HEK293 (cell line): ENCODE measurements around the gene DHRS2.

Experiments
- CTCF ChIA-PET: fragments of 350-600 bp; formaldehyde crosslinking; extraction: SDS; loops from one replicate; lab custom pipeline; 2021; ENCODE audit warnings: antibody characterized with exemption; lab: Yijun Ruan, JAX
- POLR2A ChIA-PET: fragments of 300-600 bp; formaldehyde crosslinking; extraction: SDS; loops from one replicate; lab custom pipeline; 2020; ENCODE audit warnings: antibody characterized with exemption, inconsistent platforms; lab: Yijun Ruan, JAX
- H3K27ac ChIP-seq: fragments of 200-500 bp; sonication (Bioruptor generic); 2 replicates; pipeline ENCODE4 v1.5.1; 2014; ENCODE audit warnings: low read depth, low read length, control low read depth, inconsistent platforms; ENCODE audit errors: extremely low read depth
- H3K36me3 ChIP-seq, 2 experiments: fragments of 200-500 bp in 1 of 2; sonication (Bioruptor generic) in 1 of 2; 1 replicate in 1 of 2; 2 replicates in 1 of 2; pipeline ENCODE4 v1.5.1; 2014 to 2017; ENCODE audit warnings: inconsistent platforms in 2 of 2, low read length in 2 of 2; ENCODE audit not compliant: control insufficient read depth in 2 of 2, insufficient read depth in 1 of 2
- H3K4me1 ChIP-seq: fragments of 200-500 bp; sonication (Bioruptor generic); 2 replicates; pipeline ENCODE4 v1.5.1; 2014; ENCODE audit warnings: mild to moderate bottlenecking, low read length, inconsistent platforms; ENCODE audit not compliant: control insufficient read depth, insufficient read depth
- H3K4me3 ChIP-seq: 2 replicates; pipeline ENCODE4 v1.5.1; 2011; ENCODE audit warnings: low read depth, mild to moderate bottlenecking, control low read depth, low read length, moderate library complexity
- H3K9me3 ChIP-seq: fragments of 200-500 bp; sonication (Bioruptor generic); 2 replicates; pipeline ENCODE4 v1.5.1; 2014; ENCODE audit warnings: low read depth, low read length, inconsistent platforms; ENCODE audit not compliant: control insufficient read depth, insufficient read depth
- EGR2 ChIP-seq: fragments of 450-650 bp; formaldehyde crosslinking; IDR thresholded peaks from 2 replicates; pipeline ENCODE4 v1.5.1; 2016; ENCODE audit warnings: low read depth, missing biosample characterization, missing genetic modification characterization
- FEZF1 ChIP-seq: fragments of 450-650 bp; formaldehyde crosslinking; IDR thresholded peaks from 2 replicates; pipeline ENCODE4 v1.5.1; 2016; ENCODE audit warnings: missing biosample characterization, missing genetic modification characterization
- HOXA7 ChIP-seq: sonication (generic); formaldehyde crosslinking; IDR thresholded peaks from 2 replicates; pipeline ENCODE4 v1.8.1; 2022; ENCODE audit warnings: missing genetic modification reagents, borderline replicate concordance
- MEIS1 ChIP-seq: sonication (generic); formaldehyde crosslinking; IDR thresholded peaks from 2 replicates; pipeline ENCODE4 v1.8.1; 2022; ENCODE audit warnings: missing genetic modification reagents, mild to moderate bottlenecking, borderline replicate concordance
- SCRT2 ChIP-seq: fragments of 450-650 bp; formaldehyde crosslinking; IDR thresholded peaks from 2 replicates; pipeline ENCODE4 v1.5.1; 2016; ENCODE audit warnings: missing biosample characterization, missing genetic modification characterization
- SP2 ChIP-seq: fragments of 450-650 bp; formaldehyde crosslinking; IDR thresholded peaks from 2 replicates; pipeline ENCODE4 v1.5.1; 2016; ENCODE audit warnings: missing biosample characterization, missing genetic modification characterization
- SP7 ChIP-seq: fragments of 450-650 bp; formaldehyde crosslinking; IDR thresholded peaks from 2 replicates; pipeline ENCODE4 v1.5.1; 2016; ENCODE audit warnings: missing biosample characterization, missing genetic modification characterization
- ZBTB49 ChIP-seq: fragments of 450-650 bp; formaldehyde crosslinking; IDR thresholded peaks from 2 replicates; pipeline ENCODE4 v1.5.1; 2016; ENCODE audit warnings: missing biosample characterization, missing genetic modification characterization, low read depth
- ZBTB8A ChIP-seq: fragments of 450-650 bp; formaldehyde crosslinking; IDR thresholded peaks from 2 replicates; pipeline ENCODE4 v1.5.1; 2016; ENCODE audit warnings: missing biosample characterization, missing genetic modification characterization
- ZNF112 ChIP-seq: fragments of 450-650 bp; formaldehyde crosslinking; IDR thresholded peaks from 2 replicates; pipeline ENCODE4 v1.5.0; 2017; ENCODE audit warnings: missing biosample characterization, missing genetic modification characterization
- ZNF132 ChIP-seq: fragments of 450-650 bp; formaldehyde crosslinking; IDR thresholded peaks from 2 replicates; pipeline ENCODE4 v1.5.1; 2017; ENCODE audit warnings: missing biosample characterization, missing genetic modification characterization, borderline replicate concordance
- ZNF138 ChIP-seq: fragments of 450-650 bp; formaldehyde crosslinking; IDR thresholded peaks from 2 replicates; pipeline ENCODE4 v1.5.1; 2016; ENCODE audit warnings: missing biosample characterization, missing genetic modification characterization, borderline replicate concordance
- ZNF174 ChIP-seq: fragments of 450-650 bp; formaldehyde crosslinking; IDR thresholded peaks from 2 replicates; pipeline ENCODE4 v1.5.0; 2017; ENCODE audit warnings: missing biosample characterization, mild to moderate bottlenecking, missing genetic modification characterization
- ZNF248 ChIP-seq: fragments of 450-650 bp; formaldehyde crosslinking; IDR thresholded peaks from 2 replicates; pipeline ENCODE4 v1.5.1; 2017; ENCODE audit warnings: missing biosample characterization, missing genetic modification characterization
- ZNF266 ChIP-seq: fragments of 450-650 bp; formaldehyde crosslinking; IDR thresholded peaks from 2 replicates; pipeline ENCODE4 v1.5.1; 2016; ENCODE audit warnings: missing biosample characterization, missing genetic modification characterization, low read depth
- ZNF362 ChIP-seq: fragments of 450-650 bp; formaldehyde crosslinking; IDR thresholded peaks from 2 replicates; pipeline ENCODE4 v1.5.1; 2016; ENCODE audit warnings: missing biosample characterization, missing genetic modification characterization
- ZNF394 ChIP-seq: fragments of 450-650 bp; formaldehyde crosslinking; IDR thresholded peaks from 2 replicates; pipeline ENCODE4 v1.5.1; 2016; ENCODE audit warnings: missing biosample characterization, missing genetic modification characterization, mild to moderate bottlenecking, moderate library complexity, borderline replicate concordance
- ZNF404 ChIP-seq: fragments of 450-650 bp; formaldehyde crosslinking; IDR thresholded peaks from 2 replicates; pipeline ENCODE4 v1.5.1; 2017; ENCODE audit warnings: missing biosample characterization, missing genetic modification characterization
- ZNF433 ChIP-seq: fragments of 450-650 bp; formaldehyde crosslinking; IDR thresholded peaks from 2 replicates; pipeline ENCODE4 v1.5.1; 2016; ENCODE audit warnings: missing biosample characterization, missing genetic modification characterization, low read depth
- ZNF48 ChIP-seq: fragments of 450-650 bp; formaldehyde crosslinking; IDR thresholded peaks from 2 replicates; pipeline ENCODE4 v1.5.1; 2016; ENCODE audit warnings: missing biosample characterization, missing genetic modification characterization
- ZNF510 ChIP-seq: fragments of 450-650 bp; formaldehyde crosslinking; IDR thresholded peaks from 2 replicates; pipeline ENCODE4 v1.5.1; 2018; ENCODE audit warnings: mild to moderate bottlenecking, missing genetic modification characterization, missing biosample characterization; ENCODE audit not compliant: insufficient replicate concordance
- ZNF513 ChIP-seq: fragments of 450-650 bp; IDR thresholded peaks from 2 replicates; pipeline ENCODE4 v1.5.1; 2018; ENCODE audit warnings: missing biosample characterization, missing genetic modification characterization
- ZNF521 ChIP-seq: fragments of 450-650 bp; formaldehyde crosslinking; IDR thresholded peaks from 2 replicates; pipeline ENCODE4 v1.5.1; 2017; ENCODE audit warnings: missing biosample characterization, mild to moderate bottlenecking, missing genetic modification characterization
- ZNF645 ChIP-seq: fragments of 450-650 bp; formaldehyde crosslinking; IDR thresholded peaks from 2 replicates; pipeline ENCODE4; 2016; ENCODE audit warnings: missing biosample characterization, missing genetic modification characterization
- ZNF664 ChIP-seq: fragments of 450-650 bp; formaldehyde crosslinking; IDR thresholded peaks from 2 replicates; pipeline ENCODE4 v1.5.1; 2016; ENCODE audit warnings: missing biosample characterization, missing genetic modification characterization
- ZNF707 ChIP-seq: fragments of 450-650 bp; formaldehyde crosslinking; IDR thresholded peaks from 2 replicates; pipeline ENCODE4 v1.5.1; 2016; ENCODE audit warnings: missing biosample characterization, missing genetic modification characterization
- ZNF768 ChIP-seq: fragments of 450-650 bp; formaldehyde crosslinking; IDR thresholded peaks from 2 replicates; pipeline ENCODE4 v1.5.1; 2018; ENCODE audit warnings: missing biosample characterization, mild to moderate bottlenecking, missing genetic modification characterization
- ZSCAN18 ChIP-seq: fragments of 450-650 bp; formaldehyde crosslinking; IDR thresholded peaks from 2 replicates; pipeline ENCODE4 v1.5.1; 2016; ENCODE audit warnings: missing biosample characterization, missing genetic modification characterization

The DHRS2 gene

GRCh38 chr14:23603103-23603502 is 33.1 kb upstream of the DHRS2 start:
- no peak for TF ChIP-seq ZNF645 (tag by site-specific recombination)
- no peak for TF ChIP-seq ZNF362 (tag by site-specific recombination)
- no peak for TF ChIP-seq ZBTB49 (tag by site-specific recombination)
- TF ChIP-seq ZNF510 (tag by site-specific recombination), result no peak
- TF ChIP-seq MEIS1 (CRISPR knock-in tag), result no peak
- no peak for TF ChIP-seq FEZF1 (tag by site-specific recombination)
- no peak for TF ChIP-seq HOXA7
- TF ChIP-seq ZNF132 (tag by site-specific recombination), result no peak
- no peak for TF ChIP-seq SP7 (tag by site-specific recombination)
- TF ChIP-seq SP2, result no peak
- TF ChIP-seq ZNF138 (tag by site-specific recombination), result no peak
- TF ChIP-seq ZNF394 (tag by site-specific recombination), result no peak
- TF ChIP-seq ZNF48, result no peak
- TF ChIP-seq ZNF433 (tag by site-specific recombination), result no peak
- no peak for TF ChIP-seq ZNF664 (tag by site-specific recombination)
- TF ChIP-seq ZNF521 (tag by site-specific recombination), result no peak
- TF ChIP-seq ZNF768 (tag by site-specific recombination), result no peak
- H3K36me3 ChIP-seq, result no peaks in the 10 kb centered on the region
- ChIA-PET POLR2A (no interaction called here), CTCF (interaction anchor here (0.6 kb wide), 1 partner anchor 25 kb away, joined by 3 read pairs; the partner anchor contains the start of gene JPH4)
- no peak overlapping the region for H3K4me3 ChIP-seq
- no peaks in the 10 kb centered on the region for H3K4me1 ChIP-seq
- no peak overlapping the region for H3K27ac ChIP-seq
- H3K9me3 ChIP-seq, result no peaks in the 10 kb centered on the region

GRCh38 chr14:23604148-23604547 is 32.0 kb upstream of the DHRS2 start:
- CTCF ChIA-PET, result interaction anchor here (0.6 kb wide), 1 partner anchor 326 kb away, joined by 6 read pairs; no protein-coding TSS in a partner anchor
- H3K27ac ChIP-seq, result no peak overlapping the region
- H3K4me1 ChIP-seq, result no peaks in the 10 kb centered on the region
- POLR2A ChIA-PET, result no interaction called here
- no peaks in the 10 kb centered on the region for H3K36me3 ChIP-seq
- H3K9me3 ChIP-seq, result no peaks in the 10 kb centered on the region
- no peak overlapping the region for H3K4me3 ChIP-seq
- TF ChIP-seq SCRT2 (tag by site-specific recombination) (no peak), SP2 (no peak), ZNF404 (tag by site-specific recombination) (no peak), ZNF132 (tag by site-specific recombination) (no peak), ZNF513 (tag by site-specific recombination) (no peak), ZBTB8A (tag by site-specific recombination) (no peak), ZNF112 (tag by site-specific recombination) (no peak), ZNF266 (no peak), ZNF248 (no peak), ZNF707 (tag by site-specific recombination) (no peak), ZSCAN18 (tag by site-specific recombination) (no peak), EGR2 (no peak), ZNF174 (tag by site-specific recombination) (no peak)
